Hepatocyte (in vitro differentiated cells): ENCODE results near the gene CTNNA2. TPM values are rescaled to one million over a fixed set of nuclear protein-coding genes. Genes with fewer than 3 reads are reported as not detected.

Source experiments
- DNase-seq: peaks from one replicate; pipeline ENCODE4 v3.0.0-alpha.2; 2016; ENCODE audit warnings: low spot score
- H2AFZ ChIP-seq: fragments of 200-600 bp; sonication (generic); 2 replicates; pipeline ENCODE4 v1.6.0; 2016; ENCODE audit warnings: antibody characterized with exemption, mild to moderate bottlenecking
- H3K27ac ChIP-seq: fragments of 200-600 bp; sonication (generic); 2 replicates; pipeline ENCODE4 v1.5.1; 2016; ENCODE audit warnings: mild to moderate bottlenecking
- H3K27me3 ChIP-seq: fragments of 200-600 bp; sonication (generic); 2 replicates; pipeline ENCODE4 v1.6.1; 2016
- H3K36me3 ChIP-seq: fragments of 200-600 bp; sonication (generic); replicated peaks from 2 replicates; pipeline ENCODE4 v1.5.1; 2016; ENCODE audit warnings: low read depth; ENCODE audit not compliant: insufficient read depth
- H3K4me1 ChIP-seq: fragments of 200-600 bp; sonication (generic); 2 replicates; pipeline ENCODE4 v1.5.1; 2016; ENCODE audit warnings: mild to moderate bottlenecking, moderate library complexity; ENCODE audit not compliant: insufficient read depth
- H3K4me2 ChIP-seq: fragments of 200-600 bp; sonication (generic); 2 replicates; pipeline ENCODE4 v1.6.0; 2016
- H3K4me3 ChIP-seq: fragments of 200-600 bp; sonication (generic); 2 replicates; pipeline ENCODE4 v1.5.1; 2016; ENCODE audit warnings: mild to moderate bottlenecking
- H3K79me2 ChIP-seq: fragments of 200-600 bp; sonication (generic); 2 replicates; pipeline ENCODE4 v1.6.0; 2017; ENCODE audit warnings: mild to moderate bottlenecking
- H3K9me2 ChIP-seq: fragments of 200-600 bp; sonication (generic); replicated peaks from 2 replicates; pipeline ENCODE4 v1.6.0; 2017; ENCODE audit warnings: mild to moderate bottlenecking; ENCODE audit not compliant: insufficient read depth
- H3K9me3 ChIP-seq: fragments of 200-600 bp; sonication (generic); 2 replicates; pipeline ENCODE4 v1.5.1; 2016; ENCODE audit warnings: low read depth, mild to moderate bottlenecking
- H4K20me1 ChIP-seq: fragments of 200-600 bp; sonication (generic); 2 replicates; pipeline ENCODE4 v1.6.0; 2016; ENCODE audit warnings: mild to moderate bottlenecking; ENCODE audit not compliant: insufficient read depth, poor library complexity, severe bottlenecking
- EZH2 ChIP-seq: fragments of 200-600 bp; sonication (generic); IDR thresholded peaks from 2 replicates; pipeline ENCODE4 v1.6.1; 2016; ENCODE audit warnings: antibody characterized with exemption, mild to moderate bottlenecking, borderline replicate concordance
- EZH2phosphoT487 ChIP-seq: fragments of 200-600 bp; sonication (generic); IDR thresholded peaks from one replicate; pipeline ENCODE4 v1.6.1; 2018; ENCODE audit warnings: antibody characterized with exemption, mild to moderate bottlenecking, low read depth, moderate library complexity; ENCODE audit not compliant: unreplicated experiment, severe bottlenecking
- WGBS: methylation state at CpG from one replicate; pipeline ENCODE4 v1.1.6; 2016; ENCODE audit warnings: low lambda C conversion rate; ENCODE audit errors: missing lambda C conversion rate; 5-methylcytosine and 5-hydroxymethylcytosine counted together
- polyA plus RNA-seq: library from polyadenylated mRNA; unstranded; fragments of >200 nt; fragmentation: Nextera tagmentation; extraction: Ambion mirVana; gene quantifications from 2 replicates; pipeline ENCODE4 v1.2.1, GENCODE V29; 2016
- total RNA-seq: library from RNA; depleted of rRNA; stranded (reverse); fragments of >200 nt; gene quantifications from 2 replicates; pipeline ENCODE4 v1.2.3, GENCODE V29; 2014
- TF ChIP-seq, protein P1 (sequence below): fragments of 200-600 bp; sonication (generic); IDR thresholded peaks from 2 replicates; pipeline ENCODE4 v1.5.1; 2016; ENCODE audit warnings: antibody characterized with exemption, mild to moderate bottlenecking; ENCODE audit not compliant: poor library complexity

CTNNA2 gene
- total and polyA plus RNA-seq, 2 experiments from 2014 or later = 0.79 to 4.4 TPM

DNA sequence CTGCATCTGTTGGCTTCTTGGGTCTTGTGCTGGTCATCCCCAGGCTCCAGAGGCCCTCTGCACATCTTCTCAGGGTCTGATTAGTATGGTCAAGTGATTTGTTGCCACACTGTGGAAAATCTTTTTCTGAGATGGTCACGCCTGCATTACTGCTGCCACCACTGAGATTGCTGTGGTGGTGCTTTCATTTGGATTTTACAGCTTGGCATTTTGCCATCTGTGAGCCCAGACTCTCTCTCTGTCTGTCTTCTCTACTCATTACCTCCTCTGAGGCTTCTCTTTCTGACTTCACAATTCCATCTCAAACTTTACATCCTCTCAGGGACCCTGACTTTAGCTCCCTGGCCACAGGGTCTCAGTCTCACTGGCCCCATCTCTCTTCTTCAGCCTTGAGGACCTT, 637.1 kb downstream of the CTNNA2 start:
- TF ChIP-seq EZH2 (no peak), EZH2phosphoT487 (no peak)
- TF ChIP-seq, protein P1, sequence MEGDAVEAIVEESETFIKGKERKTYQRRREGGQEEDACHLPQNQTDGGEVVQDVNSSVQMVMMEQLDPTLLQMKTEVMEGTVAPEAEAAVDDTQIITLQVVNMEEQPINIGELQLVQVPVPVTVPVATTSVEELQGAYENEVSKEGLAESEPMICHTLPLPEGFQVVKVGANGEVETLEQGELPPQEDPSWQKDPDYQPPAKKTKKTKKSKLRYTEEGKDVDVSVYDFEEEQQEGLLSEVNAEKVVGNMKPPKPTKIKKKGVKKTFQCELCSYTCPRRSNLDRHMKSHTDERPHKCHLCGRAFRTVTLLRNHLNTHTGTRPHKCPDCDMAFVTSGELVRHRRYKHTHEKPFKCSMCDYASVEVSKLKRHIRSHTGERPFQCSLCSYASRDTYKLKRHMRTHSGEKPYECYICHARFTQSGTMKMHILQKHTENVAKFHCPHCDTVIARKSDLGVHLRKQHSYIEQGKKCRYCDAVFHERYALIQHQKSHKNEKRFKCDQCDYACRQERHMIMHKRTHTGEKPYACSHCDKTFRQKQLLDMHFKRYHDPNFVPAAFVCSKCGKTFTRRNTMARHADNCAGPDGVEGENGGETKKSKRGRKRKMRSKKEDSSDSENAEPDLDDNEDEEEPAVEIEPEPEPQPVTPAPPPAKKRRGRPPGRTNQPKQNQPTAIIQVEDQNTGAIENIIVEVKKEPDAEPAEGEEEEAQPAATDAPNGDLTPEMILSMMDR = no peak
- Histone ChIP-seq H3K9me2 (no peaks in the 10 kb centered on the region), H3K27ac (no peak overlapping the region), H3K79me2 (no peaks in the 10 kb centered on the region), H3K4me2 (no peak overlapping the region), H3K27me3 (no peaks in the 10 kb centered on the region), H4K20me1 (no peaks in the 10 kb centered on the region), H2AFZ (no peak overlapping the region), H3K4me1 (peaks cover 3% of the 10 kb centered on the region), H3K36me3 (no peaks in the 10 kb centered on the region), H3K4me3 (no peak overlapping the region), H3K9me3 (no peaks in the 10 kb centered on the region)
- no peak for DNase-seq
- 94% methylated on average over 1 of the region's 1 CpG for WGBS

GRCh38 chr2:80151248-80151647, 638.4 kb downstream of the CTNNA2 start:
- no peaks in the 10 kb centered on the region for H3K9me3 ChIP-seq
- no peaks in the 10 kb centered on the region for H3K27me3 ChIP-seq
- no peak overlapping the region for H2AFZ ChIP-seq
- H3K4me2 ChIP-seq = no peak overlapping the region
- no peaks in the 10 kb centered on the region for H3K4me1 ChIP-seq
- no peaks in the 10 kb centered on the region for H4K20me1 ChIP-seq
- no peaks in the 10 kb centered on the region for H3K36me3 ChIP-seq
- H3K27ac ChIP-seq = no peak overlapping the region
- DNase-seq = no peak
- H3K4me3 ChIP-seq = no peak overlapping the region
- no peaks in the 10 kb centered on the region for H3K9me2 ChIP-seq
- no peaks in the 10 kb centered on the region for H3K79me2 ChIP-seq
- TF ChIP-seq, protein P1 = no peak
- no peak for TF ChIP-seq EZH2
- TF ChIP-seq EZH2phosphoT487 = no peak

- H3K4me2 ChIP-seq = no peak overlapping the region
- no peak for DNase-seq
- H3K4me3 ChIP-seq = no peak overlapping the region
- TF ChIP-seq EZH2 (no peak), EZH2phosphoT487 (no peak)
- TF ChIP-seq, protein P1 = no peak
- no peak overlapping the region for H2AFZ ChIP-seq
- H3K9me3 ChIP-seq = no peaks in the 10 kb centered on the region
- H3K36me3 ChIP-seq = no peaks in the 10 kb centered on the region
- H3K4me1 ChIP-seq = no peaks in the 10 kb centered on the region
- H3K9me2 ChIP-seq = no peaks in the 10 kb centered on the region
- H3K79me2 ChIP-seq = no peaks in the 10 kb centered on the region
- 95% methylated on average over 3 of the region's 3 CpGs for WGBS
- no peaks in the 10 kb centered on the region for H4K20me1 ChIP-seq
- no peak overlapping the region for H3K27ac ChIP-seq
- no peaks in the 10 kb centered on the region for H3K27me3 ChIP-seq
Measured at GRCh38 chr2:80151651-80152050, 638.8 kb downstream of the CTNNA2 start.

- Histone ChIP-seq H3K4me1 (no peaks in the 10 kb centered on the region), H3K79me2 (no peaks in the 10 kb centered on the region), H2AFZ (no peak overlapping the region), H3K27me3 (no peaks in the 10 kb centered on the region), H4K20me1 (no peaks in the 10 kb centered on the region), H3K9me3 (no peaks in the 10 kb centered on the region), H3K4me2 (no peak overlapping the region), H3K36me3 (no peaks in the 10 kb centered on the region), H3K4me3 (no peak overlapping the region), H3K9me2 (no peaks in the 10 kb centered on the region), H3K27ac (no peak overlapping the region)
- no peak for DNase-seq
- WGBS = 68% methylated on average over 4 of the region's 4 CpGs
- no peak for TF ChIP-seq EZH2
Measured at GRCh38 chr2:80153151-80153550, 640.3 kb downstream of the CTNNA2 start.
